ENCODE measurements around the gene DGKQ. TPM values are rescaled to one million over a fixed set of nuclear protein-coding genes. Genes with fewer than 3 reads are reported as not detected.

Gene DGKQ
- total and polyA plus RNA-seq, 2 experiments from 2014 or later: 4.0 to 22.4 TPM

GRCh38 chr4:910366-911091, 62.8 kb downstream of the DGKQ start:
- Histone ChIP-seq H3K36me3 (ENCODE audit: insufficient read depth) (no peaks in the 10 kb centered on the region), H4K20me1 (replicated peaks; ENCODE audit: insufficient read depth) (peaks cover 2% of the 10 kb centered on the region; the same call in 1 of the 2 replicates), H3K27ac (ENCODE audit: low read depth) (no peak overlapping the region), H3K79me2 (replicated peaks; ENCODE audit: insufficient read depth) (peaks cover 23% of the 10 kb centered on the region), H3K4me3 (no peak overlapping the region), H3F3A (replicated peaks; ENCODE audit: low read depth) (0 out of 2 replicates have a peak, but pooled peaks cover 6% of the 10 kb centered on the region), H3K27me3 (ENCODE audit: insufficient read depth) (no peaks in the 10 kb centered on the region), H2AFZ (no peak overlapping the region), H3K9me2 (ENCODE audit: insufficient read depth) (no peaks in the 10 kb centered on the region), H3K4me2 (no peak overlapping the region), H3K4me1 (ENCODE audit: insufficient read depth) (no peaks in the 10 kb centered on the region)
- TF ChIP-seq ZNF462 (CRISPR knock-in tag; IDR thresholded peaks at IDR 0.05) (no peak), CTCF (conservative IDR thresholded peaks at IDR 0.05; ENCODE audit: low read depth in 2 of 2) (peak in 1 of 2 experiments; percentile 17; a peak in 2 of 4 replicates)
- H3K36me3 Mint-ChIP-seq (ENCODE audit: low read depth): peaks cover 18% of the 10 kb centered on the region
- peaks cover 9% of the 10 kb centered on the region for H3K4me1 Mint-ChIP-seq
- H3K9me3 Mint-ChIP-seq: peaks cover 3% of the 10 kb centered on the region; the same call in 2 of the 3 replicates
- no peak overlapping the region for H3K27ac Mint-ChIP-seq
- no peak overlapping the region for H3K4me3 Mint-ChIP-seq
- DNase-seq (ENCODE audit: low spot score): no peak
- peaks cover 18% of the 10 kb centered on the region for H3K27me3 Mint-ChIP-seq (ENCODE audit: insufficient read depth, low read depth, poor library complexity)
- no peak for ATAC-seq

Data from GM23338 (cell line).